Fibroblast of lung (primary cell): ENCODE measurements around the gene SORT1. TPM values are rescaled to one million over a fixed set of nuclear protein-coding genes. Genes with fewer than 3 reads are reported as not detected.

Source experiments
- DNase-seq, 2 donors: peaks; one replicate each; pipeline versions ENCODE4 v3.0.0 to v3.0.0-alpha.2; 2010; ENCODE audit warnings: low read depth in 2 of 2
- H2AFZ ChIP-seq: 2 replicates; pipeline ENCODE4 v1.5.1; 2012; ENCODE audit warnings: low read length, control low read depth, inconsistent platforms
- H3K27ac ChIP-seq: 2 replicates; pipeline ENCODE4 v1.5.1; 2011; ENCODE audit warnings: low read length, control low read depth; ENCODE audit not compliant: insufficient read depth
- H3K27me3 ChIP-seq: 2 replicates; pipeline ENCODE4 v1.5.1; 2011; ENCODE audit warnings: mild to moderate bottlenecking, low read length; ENCODE audit not compliant: control insufficient read depth, insufficient read depth
- H3K36me3 ChIP-seq: 2 replicates; pipeline ENCODE4 v1.5.1; 2011; ENCODE audit warnings: low read length; ENCODE audit not compliant: control insufficient read depth, insufficient read depth
- H3K4me1 ChIP-seq: 2 replicates; pipeline ENCODE4 v1.5.1; 2011; ENCODE audit warnings: low read length; ENCODE audit not compliant: control insufficient read depth, insufficient read depth; ENCODE audit errors: extremely low read depth
- H3K4me2 ChIP-seq: 2 replicates; pipeline ENCODE4 v1.5.1; 2011; ENCODE audit warnings: low read length, control low read depth; ENCODE audit not compliant: insufficient read depth; ENCODE audit errors: extremely low read depth
- H3K4me3 ChIP-seq, 4 experiments: fragments of 200-600 bp in 1 of 4; sonication (generic) in 1 of 4; replicated peaks in 1 of 4; 2 replicates each; pipeline ENCODE4 v1.5.1; 2011 to 2016; ENCODE audit warnings: low read length in 4 of 4, low read depth in 3 of 4, mild to moderate bottlenecking in 3 of 4, control low read depth in 2 of 4, inconsistent platforms in 1 of 4, mixed read lengths in 1 of 4; ENCODE audit not compliant: insufficient read depth in 1 of 4; ENCODE audit errors: control extremely low read depth in 1 of 4
- H3K79me2 ChIP-seq: 2 replicates; pipeline ENCODE4 v1.5.1; 2012; ENCODE audit warnings: mild to moderate bottlenecking, low read length, inconsistent platforms; ENCODE audit not compliant: control insufficient read depth, insufficient read depth
- H3K9ac ChIP-seq: 2 replicates; pipeline ENCODE4 v1.5.1; 2011; ENCODE audit warnings: mild to moderate bottlenecking, low read length, control low read depth; ENCODE audit not compliant: insufficient read depth
- H3K9me3 ChIP-seq: 2 replicates; pipeline ENCODE4 v1.5.1; 2012; ENCODE audit warnings: low read depth, low read length; ENCODE audit not compliant: control insufficient read depth, insufficient read depth
- H4K20me1 ChIP-seq: 2 replicates; pipeline ENCODE4 v1.5.1; 2011; ENCODE audit warnings: low read length; ENCODE audit not compliant: control insufficient read depth, insufficient read depth; ENCODE audit errors: extremely low read depth
- CTCF ChIP-seq, 2 donors: IDR thresholded peaks in 1 of 2; conservative IDR thresholded peaks in 1 of 2; 1 replicate in 1 of 2; 2 replicates in 1 of 2; pipeline ENCODE4 v1.5.1; 2011 to 2012; ENCODE audit warnings: low read length in 2 of 2, control low read depth in 1 of 2, inconsistent platforms in 1 of 2, low read depth in 1 of 2, mild to moderate bottlenecking in 1 of 2
- EZH2 ChIP-seq: IDR thresholded peaks from 2 replicates; pipeline ENCODE4 v1.5.1; 2012; ENCODE audit warnings: low read length, control low read depth, mild to moderate bottlenecking; ENCODE audit errors: missing control alignments
- polyA plus RNA-seq, 2 donors: library from polyadenylated mRNA; depleted of rRNA in 1 of 2; stranded (reverse) in 1 of 2; unstranded in 1 of 2; fragments of >200 nt; gene quantifications; 2 replicates each; pipeline ENCODE4 v1.2.1, GENCODE V29; 2011 to 2012; ENCODE audit warnings: missing spikeins in 1 of 2
- total RNA-seq: library from RNA; depleted of rRNA; stranded (reverse); fragments of >200 nt; gene quantifications from 2 replicates; pipeline ENCODE4 v1.2.1, GENCODE V29; 2014

The SORT1 gene
- total and polyA plus RNA-seq, 2 donors (not counting 1 experiment from before 2014, with no cell fraction given): 27.5 to 37.5 TPM

GRCh38 chr1:109381573-109381972, 16.1 kb downstream of the SORT1 start:
- H3K4me1 ChIP-seq: peaks cover 2% of the 10 kb centered on the region
- no peaks in the 10 kb centered on the region for H3K27me3 ChIP-seq
- H3K9ac ChIP-seq: no peak overlapping the region
- H3K9me3 ChIP-seq: no peaks in the 10 kb centered on the region
- TF ChIP-seq CTCF (conservative IDR thresholded peaks at IDR 0.05 in 1 of 2, IDR thresholded peaks at IDR 0.05 in 1 of 2; ENCODE audit: low read depth in 1 of 2, low read length in 2 of 2): no peak
- TF ChIP-seq EZH2: no peak
- no peaks in the 10 kb centered on the region for H4K20me1 ChIP-seq
- H3K27ac ChIP-seq: no peak overlapping the region
- no peak for DNase-seq
- H3K4me2 ChIP-seq: no peak overlapping the region
- no peaks in the 10 kb centered on the region for H3K36me3 ChIP-seq
- H2AFZ ChIP-seq: no peak overlapping the region
- no peak overlapping the region for H3K4me3 ChIP-seq
- no peaks in the 10 kb centered on the region for H3K79me2 ChIP-seq

- no peak overlapping the region for H3K4me3 ChIP-seq
- H4K20me1 ChIP-seq: no peaks in the 10 kb centered on the region
- no peaks in the 10 kb centered on the region for H3K36me3 ChIP-seq
- H3K4me1 ChIP-seq: peaks cover 2% of the 10 kb centered on the region
- H3K4me2 ChIP-seq: no peak overlapping the region
- TF ChIP-seq EZH2 (no peak), CTCF (conservative IDR thresholded peaks at IDR 0.05 in 1 of 2, IDR thresholded peaks at IDR 0.05 in 1 of 2; ENCODE audit: low read depth in 1 of 2, low read length in 2 of 2) (no peak)
- H2AFZ ChIP-seq: no peak overlapping the region
- no peaks in the 10 kb centered on the region for H3K9me3 ChIP-seq
- no peaks in the 10 kb centered on the region for H3K27me3 ChIP-seq
- H3K79me2 ChIP-seq: no peaks in the 10 kb centered on the region
- no peak for DNase-seq
- H3K27ac ChIP-seq: no peak overlapping the region
- H3K9ac ChIP-seq: no peak overlapping the region
These were observed 17.8 kb downstream of the SORT1 start for GRCh38 chr1:109379907-109380306.

GRCh38 chr1:109379422-109379821, 18.3 kb downstream of the SORT1 start:
- Histone ChIP-seq H2AFZ (no peak overlapping the region), H3K9ac (no peak overlapping the region), H3K79me2 (no peaks in the 10 kb centered on the region), H3K4me3 (no peak overlapping the region), H3K36me3 (no peaks in the 10 kb centered on the region), H3K4me2 (no peak overlapping the region), H4K20me1 (no peaks in the 10 kb centered on the region), H3K9me3 (no peaks in the 10 kb centered on the region), H3K27me3 (no peaks in the 10 kb centered on the region), H3K27ac (no peak overlapping the region), H3K4me1 (peaks cover 2% of the 10 kb centered on the region)
- TF ChIP-seq CTCF (conservative IDR thresholded peaks at IDR 0.05 in 1 of 2, IDR thresholded peaks at IDR 0.05 in 1 of 2; ENCODE audit: low read depth in 1 of 2, low read length in 2 of 2) (no peak), EZH2 (no peak)
- DNase-seq: peak in 1 of 2 donors; percentile 64
